SHP77 (cell line): ENCODE results near the gene FEM1B.
A peak's percentile ranks its signal among the peaks of the same experiment; 100 is the strongest.

Source experiments
- DNase-seq, 2 experiments: peaks; one replicate each; lab custom pipeline; 2025; lab: John Stamatoyannopoulos, UW

FEM1B gene

DNA sequence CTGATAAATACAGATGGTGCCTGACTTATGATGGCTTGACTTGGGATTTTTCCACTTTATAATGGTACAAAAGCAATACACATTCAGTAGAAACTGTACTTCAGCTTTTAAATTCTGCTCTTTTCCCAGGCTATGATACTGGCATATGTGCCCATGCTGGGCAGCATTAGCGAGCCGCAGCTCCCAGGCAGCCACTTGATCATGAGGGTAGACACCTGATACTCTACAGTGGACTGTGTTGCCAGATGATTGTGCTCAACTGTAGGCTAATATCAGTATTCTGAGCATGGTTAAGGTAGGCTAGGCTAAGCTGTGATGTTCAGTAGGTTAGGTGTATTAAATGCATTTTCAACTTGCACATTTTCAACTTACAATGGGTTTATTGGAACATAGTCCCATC lies 17.7 kb upstream of the FEM1B start:
- peak in 1 of 2 experiments; percentile 20 for DNase-seq

DNA sequence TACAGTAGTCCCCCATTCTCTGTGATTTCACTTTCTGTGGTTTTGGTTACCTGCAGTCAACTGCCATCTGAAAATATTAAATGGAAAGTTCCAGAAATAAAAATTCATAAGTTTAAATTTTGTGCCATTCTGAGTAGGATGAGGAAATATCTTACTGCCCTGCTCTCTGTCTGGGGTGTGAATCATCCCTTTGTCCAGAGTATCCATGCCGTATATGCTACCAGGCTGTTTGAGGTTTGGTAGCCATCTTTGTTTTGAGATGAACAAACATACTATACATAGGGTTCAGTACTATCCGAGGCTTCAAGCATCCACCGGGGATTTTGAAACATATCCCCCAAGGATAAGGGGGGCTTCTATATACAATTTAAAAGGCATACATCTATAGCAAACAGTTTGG lies 16.3 kb upstream of the FEM1B start:
- DNase-seq, result no peak

DNA sequence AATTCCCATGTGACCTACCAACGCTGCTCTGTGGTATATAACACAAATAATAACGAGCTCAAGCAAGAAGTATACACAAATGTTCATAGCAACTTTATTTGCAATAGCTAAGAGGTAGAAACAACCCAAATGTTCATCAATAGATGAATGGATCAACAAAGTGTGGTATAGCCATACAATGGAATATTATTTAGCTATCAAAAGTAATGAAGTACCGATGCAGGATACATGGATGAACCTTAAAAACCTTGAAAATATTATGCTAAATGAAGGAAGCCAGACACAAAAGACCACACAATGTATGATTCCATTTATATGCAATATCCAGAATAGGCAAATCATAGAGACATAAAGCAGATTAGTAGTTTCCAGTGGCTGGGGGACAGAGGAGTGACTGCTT lies 15.6 kb upstream of the FEM1B start:
- no peak for DNase-seq

DNA sequence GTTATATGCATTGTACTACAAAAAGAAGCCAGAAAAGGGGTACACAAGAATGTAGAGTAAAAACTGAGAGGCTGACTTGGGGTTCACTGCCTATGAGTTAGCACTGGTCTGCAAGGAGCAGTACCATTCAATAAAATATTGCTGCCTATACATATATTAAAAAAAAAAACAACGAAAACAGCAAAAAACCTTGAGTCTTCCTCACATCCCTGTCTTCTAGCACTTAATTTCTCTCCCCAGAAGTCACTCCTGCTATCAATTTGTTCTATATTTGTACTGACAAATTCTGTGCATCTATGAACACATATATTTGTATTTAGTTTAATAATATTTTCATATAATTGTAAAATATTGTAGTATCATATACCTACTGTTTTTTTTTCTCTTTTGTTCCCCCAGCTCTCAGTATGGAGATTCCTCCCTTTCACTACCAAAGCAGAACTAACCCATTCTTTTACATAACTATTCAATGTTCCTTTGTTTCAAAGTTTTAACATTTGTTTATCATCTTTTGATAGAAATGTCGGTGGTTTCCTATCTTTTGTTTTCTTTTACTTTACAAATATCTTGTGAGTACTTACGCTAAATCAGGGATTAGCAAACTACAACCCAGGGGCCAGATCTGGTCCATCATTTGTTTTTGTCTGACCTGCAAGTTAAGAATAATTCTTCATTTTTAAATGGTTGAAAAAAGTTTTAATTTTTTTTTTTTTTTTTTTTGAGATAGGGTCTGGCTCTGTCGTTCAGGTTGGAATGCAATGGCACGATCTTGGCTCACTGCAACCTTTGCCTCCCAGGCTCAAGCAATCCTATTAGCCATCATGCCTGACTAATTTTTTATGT lies 14.8 kb upstream of the FEM1B start:
- no peak for DNase-seq

DNA sequence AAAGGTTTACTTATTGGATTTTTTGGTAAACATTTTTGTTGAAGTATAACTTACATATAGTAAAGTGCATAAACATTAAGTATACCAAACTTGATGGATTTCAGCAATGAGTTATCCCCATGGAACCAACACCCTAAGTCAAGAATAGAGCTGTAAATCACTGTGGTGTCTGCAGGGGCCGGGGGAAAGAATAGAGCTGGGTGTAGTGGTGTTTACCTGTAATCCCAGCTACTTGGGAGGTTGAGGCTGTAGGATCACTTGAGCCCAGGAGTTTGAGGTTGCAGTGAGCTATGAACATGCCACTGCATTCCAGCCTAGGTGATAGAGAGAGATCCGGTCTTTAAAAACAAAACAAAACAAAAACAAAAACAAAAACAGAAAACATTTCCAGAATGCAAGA lies 13.3 kb upstream of the FEM1B start:
- DNase-seq, result no peak

DNA sequence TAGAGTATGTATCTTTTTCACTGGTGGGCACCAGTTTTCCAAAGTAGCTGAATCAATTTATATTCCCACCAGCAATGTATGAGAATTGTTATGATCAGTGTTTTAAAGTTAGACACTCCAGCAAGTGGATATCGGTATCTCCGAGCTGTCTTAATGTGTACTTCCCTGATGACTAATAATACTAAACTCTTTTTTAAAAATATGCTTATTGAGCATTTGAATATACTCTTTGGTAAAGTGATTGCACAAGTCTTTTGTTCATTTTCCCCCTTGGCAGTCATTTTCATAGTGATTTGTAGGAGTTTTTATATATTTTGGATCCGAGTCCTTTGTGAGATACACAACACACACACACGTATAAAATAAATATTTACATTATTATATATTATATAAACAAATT lies 12.5 kb upstream of the FEM1B start:
- DNase-seq, result no peak

DNA sequence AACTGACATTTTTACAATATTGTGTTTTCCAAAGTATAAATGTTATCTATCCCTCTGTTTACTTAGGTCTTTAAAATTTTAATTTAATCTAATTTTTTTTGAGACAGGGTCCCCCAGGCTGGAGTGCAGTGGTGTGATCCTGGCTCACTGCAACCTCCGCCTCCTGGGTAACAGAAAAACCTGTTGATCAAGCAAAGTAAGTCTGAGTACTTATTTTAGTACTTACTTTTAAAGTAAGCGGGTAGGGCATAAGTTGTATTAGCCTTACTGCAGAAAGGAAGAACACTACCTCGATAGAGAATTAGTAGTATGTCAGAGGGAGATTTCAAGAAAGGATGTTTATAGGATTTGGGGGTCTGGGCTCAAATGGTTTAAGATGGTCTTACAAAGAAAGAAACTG lies 11.9 kb upstream of the FEM1B start:
- no peak for DNase-seq

DNA sequence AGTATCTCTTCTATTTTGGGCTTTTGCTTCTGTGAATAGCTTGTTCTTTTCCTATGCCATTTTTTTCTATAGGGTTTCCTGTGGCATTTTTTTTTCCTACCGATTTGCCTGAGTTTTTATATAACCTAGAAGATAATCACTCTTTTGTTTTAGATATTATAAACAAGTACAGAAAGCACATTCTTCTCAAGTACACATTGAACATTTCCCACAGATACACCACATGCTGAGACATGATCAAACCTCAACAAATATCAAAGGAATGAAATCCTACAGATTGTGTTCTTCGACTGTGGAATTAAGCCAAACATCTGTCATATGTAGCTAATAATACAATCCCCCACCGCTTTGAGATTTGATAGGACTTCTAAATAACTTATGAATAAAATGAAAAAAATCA lies 9.1 kb upstream of the FEM1B start:
- no peak for DNase-seq

DNA sequence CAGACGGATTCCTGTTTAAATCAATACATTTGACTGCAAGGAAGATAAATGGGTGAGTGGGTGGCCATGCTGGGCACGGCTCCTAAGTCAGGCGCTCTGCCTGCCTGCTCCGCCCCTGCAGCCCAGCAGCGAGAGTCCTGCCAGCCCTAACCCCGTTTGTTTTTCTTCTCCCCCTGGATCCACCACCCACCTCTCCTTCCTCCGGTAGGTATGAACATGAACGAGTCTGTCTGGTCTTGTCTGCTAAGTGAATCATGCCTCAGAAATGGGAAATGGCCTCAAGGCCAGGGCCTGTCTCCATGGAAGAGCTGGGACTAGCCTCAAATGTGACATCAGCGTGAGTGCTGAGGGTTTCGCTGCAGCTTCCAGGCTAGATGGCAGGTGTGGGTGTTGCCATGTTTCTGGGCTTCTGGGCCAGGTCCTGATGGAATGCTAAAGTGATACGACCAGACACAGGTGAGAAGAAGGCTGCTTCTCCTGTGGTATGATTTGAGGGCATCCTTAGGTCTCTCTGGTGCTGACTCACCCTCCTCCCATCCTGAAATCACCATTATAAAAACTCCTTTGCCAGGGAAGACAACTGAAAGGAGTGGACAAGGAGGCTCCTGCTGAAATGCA lies 5.6 kb upstream of the FEM1B start:
- DNase-seq, result peak; percentile 29 to 73

DNA sequence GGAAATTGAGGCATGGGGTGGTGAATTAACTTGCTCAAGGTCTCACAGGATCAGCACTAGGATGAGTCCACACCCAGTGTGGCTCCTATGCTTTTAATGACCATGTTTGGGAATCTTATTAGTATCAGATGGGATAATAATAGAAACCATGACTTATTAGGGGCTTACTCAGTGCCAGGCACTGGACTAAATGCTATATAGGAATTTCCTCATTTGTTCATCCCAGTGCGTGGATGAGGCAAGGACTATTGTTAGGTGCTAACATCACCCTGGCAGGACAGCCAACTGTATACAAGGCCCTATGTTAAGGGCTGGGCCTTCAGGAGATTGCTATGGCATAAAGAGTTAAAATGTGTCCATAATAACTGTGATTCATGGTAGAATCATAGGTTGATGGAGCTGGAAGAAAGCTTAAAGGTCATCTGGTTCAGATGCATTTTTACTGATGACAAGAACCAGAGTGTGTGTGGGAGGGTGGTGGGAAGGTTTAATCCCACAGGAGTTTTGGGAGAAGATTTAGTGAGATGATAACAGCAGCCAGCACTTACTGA lies 4.7 kb upstream of the FEM1B start:
- DNase-seq, result no peak

DNA sequence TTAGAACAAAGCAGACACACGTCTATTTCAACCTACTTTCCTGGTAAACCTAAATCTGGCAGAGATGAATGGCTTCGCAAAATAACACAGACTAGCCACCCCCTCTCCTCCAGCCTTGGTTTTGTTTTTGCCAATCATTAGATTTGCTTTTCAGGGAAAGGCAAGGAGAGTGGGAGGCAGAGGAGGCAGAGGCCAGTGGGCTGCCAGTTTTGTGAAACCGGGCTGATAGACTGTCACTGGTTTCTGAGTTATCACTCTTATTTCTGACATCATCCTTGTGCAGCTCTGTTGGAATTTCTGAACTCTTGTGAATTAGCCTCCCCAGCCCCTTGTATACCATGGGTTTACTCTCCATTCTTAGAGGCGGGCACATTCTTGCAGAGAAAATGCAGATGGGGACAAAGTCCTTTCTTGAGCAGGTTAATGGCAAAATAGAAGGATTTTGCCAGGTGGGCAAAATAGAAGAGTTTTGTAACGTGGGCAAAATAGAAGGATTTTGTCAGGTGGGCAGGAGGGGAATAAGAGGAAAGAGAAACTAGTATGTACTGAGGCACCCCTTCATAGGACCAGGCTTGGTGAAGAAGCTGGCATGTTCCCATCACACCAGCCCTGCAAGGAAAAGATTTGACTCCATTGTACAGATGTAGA lies 3.2 kb upstream of the FEM1B start:
- no peak for DNase-seq

DNA sequence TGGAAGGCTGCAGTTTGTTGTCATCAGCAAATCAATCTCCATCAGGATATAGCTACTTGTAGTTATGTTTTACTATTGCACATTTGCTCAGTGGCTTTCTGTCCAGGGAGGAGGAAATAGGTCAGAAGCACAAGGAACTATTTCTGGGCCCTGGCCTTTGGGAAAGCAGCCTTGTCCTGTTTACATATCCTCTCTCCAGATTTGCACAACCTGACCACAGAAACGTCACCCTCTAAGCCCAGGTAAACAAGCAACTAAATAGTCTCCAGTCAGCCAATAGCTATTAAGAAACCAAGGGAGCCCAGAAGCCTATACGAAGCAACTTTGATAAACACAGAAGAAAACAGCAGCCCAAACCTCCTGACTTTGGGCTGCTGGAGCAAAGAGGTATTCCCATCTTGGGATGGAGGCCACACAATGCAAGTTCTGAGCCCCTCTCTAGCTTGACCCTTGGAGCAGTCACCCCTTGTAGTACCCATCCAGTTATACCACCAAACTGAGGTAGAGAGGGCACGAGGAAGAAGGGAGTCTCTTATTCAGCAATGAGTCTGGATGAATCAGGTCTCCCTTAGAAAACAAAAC lies 2.3 kb upstream of the FEM1B start:
- DNase-seq, result peak; percentile 26 to 33

DNA sequence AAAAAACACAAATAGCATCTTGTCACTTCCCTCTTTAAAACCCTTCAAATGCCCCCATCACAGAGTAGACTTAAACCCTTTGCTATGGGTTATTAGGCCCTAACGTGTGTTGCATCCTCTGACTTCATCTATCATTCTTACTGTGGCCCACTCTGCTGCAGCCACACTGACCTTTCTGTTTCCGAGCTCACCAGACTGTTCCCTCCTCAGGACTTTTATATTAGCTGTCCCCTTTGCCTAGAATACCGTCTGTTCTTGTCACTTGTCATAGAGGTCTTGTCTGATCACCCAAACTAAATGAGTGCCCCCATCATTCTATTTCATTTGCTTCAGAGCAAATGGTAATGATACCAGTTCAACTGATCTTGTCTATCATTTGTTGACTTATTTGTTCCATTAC lies 877 bp upstream of the FEM1B start:
- no peak for DNase-seq

DNA sequence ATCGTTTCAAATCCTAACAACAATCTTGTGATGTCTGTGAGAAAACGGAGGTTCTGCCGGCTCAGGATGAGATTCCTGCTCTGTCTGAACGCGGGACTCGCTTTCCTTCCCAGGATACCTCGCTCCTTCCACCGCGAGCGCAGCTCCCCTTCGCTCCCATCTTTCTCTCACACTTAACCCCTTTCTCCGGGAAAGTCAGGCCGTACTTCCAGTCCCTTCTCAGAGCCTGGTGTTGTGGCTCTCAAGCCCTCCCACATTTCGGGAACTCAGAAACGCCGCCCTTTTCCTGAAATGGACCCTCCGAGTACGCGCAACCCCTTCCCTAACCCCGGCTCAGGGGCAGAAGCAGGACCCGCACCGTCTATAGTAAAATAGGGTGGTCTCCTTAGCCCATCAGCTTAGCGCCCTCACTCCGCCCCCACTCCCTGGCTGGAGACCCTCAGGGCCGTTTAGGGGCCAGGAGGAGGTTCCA lies 378 bp upstream of the FEM1B start:
- DNase-seq, result peak; percentile 50 to 67

DNA sequence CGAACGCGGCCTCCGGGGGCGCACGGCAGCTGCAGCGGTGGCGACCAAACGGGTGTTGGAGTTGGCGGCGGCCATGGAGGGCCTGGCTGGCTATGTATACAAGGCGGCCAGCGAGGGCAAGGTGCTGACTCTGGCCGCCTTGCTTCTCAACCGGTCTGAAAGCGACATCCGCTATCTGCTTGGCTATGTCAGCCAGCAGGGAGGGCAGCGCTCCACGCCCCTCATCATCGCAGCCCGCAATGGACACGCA lies 725 bp downstream of the FEM1B start:
- DNase-seq, result peak in 1 of 2 experiments; percentile 40

DNA sequence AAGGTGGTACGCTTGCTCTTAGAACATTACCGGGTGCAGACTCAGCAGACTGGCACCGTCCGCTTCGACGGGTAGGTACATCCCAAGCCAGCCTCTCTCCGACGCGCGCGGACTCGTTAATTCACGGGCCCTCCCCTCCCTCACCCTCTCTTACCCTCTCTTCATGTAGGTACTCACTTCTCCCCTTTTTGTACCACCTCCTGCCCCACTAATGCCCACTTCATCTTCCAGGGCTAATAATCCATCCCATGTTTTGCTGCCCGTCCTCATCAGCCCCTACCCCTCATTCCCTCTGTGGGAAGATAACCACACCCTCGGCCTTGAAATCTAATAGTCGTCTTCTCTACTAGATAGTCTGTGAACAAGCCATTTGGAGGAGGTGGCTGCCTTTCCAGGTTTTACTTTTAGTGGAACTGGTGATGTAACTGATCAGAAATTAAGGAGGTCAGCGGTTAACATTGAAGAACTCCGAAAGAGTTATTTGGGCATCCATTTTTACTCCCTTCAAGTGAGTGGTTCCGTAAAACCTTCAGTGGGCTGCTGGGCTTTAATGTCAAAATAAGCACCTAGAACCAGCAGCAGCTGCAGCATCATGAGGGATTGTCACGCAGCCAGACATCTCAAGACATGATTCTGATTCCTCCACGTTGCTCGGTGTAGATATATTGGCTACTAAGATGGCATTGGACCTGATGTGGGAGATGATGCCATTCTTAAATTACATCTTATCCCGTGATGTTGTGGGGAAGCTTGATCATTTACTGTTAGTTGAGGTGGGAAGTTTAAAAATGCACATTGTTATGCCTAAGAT lies 1.3 kb downstream of the FEM1B start:
- no peak for DNase-seq

DNA sequence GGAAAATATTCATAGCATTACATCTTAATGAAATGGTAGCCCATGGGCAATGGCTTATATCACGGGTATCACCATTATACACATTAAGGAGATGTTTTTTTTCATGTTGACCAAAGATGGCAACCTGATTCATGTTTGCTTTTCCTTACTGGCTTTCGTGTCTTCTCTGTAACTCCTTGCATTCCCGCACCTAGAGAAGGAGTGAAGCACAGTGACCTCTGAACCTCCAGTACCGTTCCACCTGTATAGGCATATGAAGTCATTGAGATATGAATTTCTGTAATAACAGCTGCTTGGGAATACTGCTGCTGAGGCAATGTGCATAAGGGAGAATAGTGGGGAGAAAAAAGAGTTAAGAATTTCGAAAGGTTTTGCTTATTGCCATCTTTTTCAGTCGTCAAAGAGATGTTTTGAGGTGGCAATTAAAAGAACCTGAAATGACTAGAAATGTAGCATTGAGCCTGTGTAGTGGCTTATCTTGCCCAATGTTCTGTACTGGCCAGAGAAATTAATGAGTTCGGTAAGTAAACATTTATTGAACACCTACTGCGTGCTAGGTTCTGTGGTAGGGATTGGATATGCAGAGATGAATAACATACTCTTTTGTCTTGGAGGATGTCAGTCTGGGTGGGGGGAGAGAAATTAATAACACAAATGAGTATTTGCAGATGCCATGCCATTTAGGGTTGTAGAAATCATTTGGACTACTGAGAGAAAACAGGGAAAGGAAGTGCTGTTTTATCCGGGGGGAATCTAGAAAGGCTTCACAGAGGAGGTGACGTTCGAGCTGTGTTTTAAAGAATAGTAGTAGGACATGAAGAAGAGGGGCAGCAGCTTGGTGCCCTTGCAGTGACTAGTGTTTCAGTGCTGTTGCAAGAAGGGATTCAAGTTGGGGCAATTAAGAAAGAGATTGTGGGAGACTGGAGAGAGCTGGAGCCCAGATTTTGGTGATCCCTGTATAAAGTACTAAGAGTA lies 2.5 kb downstream of the FEM1B start:
- DNase-seq, result no peak

DNA sequence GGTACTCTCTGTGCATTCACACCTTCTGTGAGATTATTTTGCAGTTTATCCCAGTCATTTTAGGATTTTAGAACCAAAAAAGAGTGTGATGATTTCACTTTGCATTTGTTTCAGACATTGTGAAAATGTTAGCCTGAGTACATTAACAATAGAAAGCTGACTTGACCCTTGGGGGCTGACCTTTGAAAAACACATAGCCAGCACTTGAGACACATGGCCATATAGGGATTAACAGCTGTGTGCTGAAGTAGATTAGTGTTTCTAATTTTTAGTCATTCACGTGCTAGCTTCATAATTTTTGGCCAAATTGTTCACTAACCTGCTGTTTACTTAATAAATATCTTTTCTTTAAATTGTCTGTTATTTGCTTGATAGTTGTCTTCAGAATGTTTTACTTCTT lies 3.5 kb downstream of the FEM1B start:
- no peak for DNase-seq

DNA sequence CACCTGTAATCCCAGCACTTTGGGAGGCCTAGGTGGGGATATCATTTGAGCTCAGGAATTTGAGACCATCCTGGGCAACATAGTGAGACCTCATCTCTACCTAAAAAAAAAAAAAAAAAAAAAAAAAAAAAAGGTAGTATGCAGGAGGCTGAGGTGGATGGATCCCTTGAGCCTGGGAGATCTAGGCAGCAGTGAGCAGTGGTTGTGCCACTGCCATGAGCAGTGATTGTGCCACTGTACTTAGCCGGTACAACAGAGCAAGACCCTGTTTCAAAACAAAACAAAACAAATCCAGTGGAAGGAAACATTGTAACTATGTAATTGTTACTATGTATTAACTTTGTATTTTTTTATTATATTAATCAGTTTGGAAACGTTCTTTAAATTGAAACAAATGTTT lies 5.9 kb downstream of the FEM1B start:
- DNase-seq, result no peak

DNA sequence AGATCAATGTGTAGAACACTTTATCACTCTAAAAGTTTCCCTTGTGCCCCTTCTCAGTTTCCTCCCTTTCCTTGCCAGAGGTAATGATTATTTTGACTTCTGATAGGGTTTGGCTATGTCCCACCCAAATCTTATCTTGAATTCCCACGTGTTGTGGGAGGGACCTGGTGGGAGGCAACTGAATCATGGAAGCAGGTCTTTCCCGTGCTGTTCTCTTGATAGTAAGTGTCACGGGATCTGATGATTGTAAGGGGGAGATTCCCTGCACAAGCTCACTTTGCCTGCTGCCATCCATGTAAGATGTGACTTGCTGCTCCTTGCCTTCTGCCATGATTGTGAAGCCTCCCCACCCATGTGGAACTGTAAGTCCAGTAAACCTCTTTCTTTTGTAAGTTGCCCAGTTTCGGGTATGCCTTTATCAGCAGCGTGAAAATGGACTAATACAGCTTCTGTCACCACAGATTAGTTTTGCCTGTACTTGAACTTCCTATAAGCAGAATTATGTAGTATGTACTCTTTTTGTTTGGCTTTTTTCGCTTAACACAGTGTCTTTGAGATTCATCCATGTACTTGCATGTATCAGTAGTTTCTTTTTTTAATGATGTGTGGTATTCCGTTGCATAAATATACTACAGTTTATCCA lies 7.2 kb downstream of the FEM1B start:
- no peak for DNase-seq
